NB4 (cell line): Measurements from ENCODE around the gene ABHD17C.

Experiments used
- POLR2A ChIP-seq: IDR thresholded peaks from 2 replicates; pipeline ENCODE4 v1.6.1; 2011; ENCODE audit warnings: mild to moderate bottlenecking; ENCODE audit not compliant: insufficient read length; ENCODE audit errors: extremely low read depth
- TF ChIP-seq, protein P1 (sequence below): IDR thresholded peaks from one replicate; pipeline ENCODE4 v1.5.1; 2012; ENCODE audit warnings: low read depth, low read length

DNA sequence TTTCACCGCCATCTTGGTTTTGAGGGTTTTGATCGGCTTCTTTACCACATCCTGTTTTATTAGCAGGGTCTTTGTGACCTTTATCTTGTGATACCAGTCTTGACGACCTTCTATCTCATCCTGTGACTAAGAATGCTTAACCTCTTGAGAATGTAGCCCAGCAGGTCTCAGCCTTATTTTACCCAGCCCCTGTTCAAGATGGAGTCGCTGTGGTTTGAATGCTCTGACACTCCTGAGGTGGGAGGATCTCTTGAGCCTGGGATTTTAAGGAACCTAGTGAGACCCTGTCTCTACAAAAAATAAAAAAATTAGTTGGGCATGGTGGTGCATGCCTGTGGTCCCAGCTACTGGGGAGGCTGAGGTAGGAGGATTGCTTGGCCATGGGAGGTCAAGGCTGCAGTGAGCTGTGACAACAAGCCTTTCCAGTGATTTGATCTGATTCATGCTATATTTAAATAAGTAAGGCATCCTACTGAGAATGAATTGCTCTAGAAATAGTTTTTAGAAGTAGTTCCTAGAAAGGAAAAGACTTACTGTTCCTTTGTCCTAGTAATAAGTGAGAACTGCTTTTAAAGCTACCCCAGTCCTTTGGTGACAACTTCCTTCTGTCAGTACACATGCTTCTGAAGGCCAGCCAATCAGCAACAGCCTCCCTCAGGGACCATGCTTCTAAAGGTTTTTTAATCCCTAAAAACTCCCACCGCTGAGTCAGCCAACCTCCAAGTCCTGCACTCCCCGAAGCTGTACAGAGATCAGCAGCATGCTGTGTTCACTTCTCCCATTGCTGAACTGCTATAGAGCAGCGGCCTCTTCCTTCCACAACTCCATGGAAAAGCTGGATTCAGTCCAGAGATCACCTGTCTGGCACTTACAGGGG, 75.0 kb downstream of the ABHD17C start:
- TF ChIP-seq POLR2A = no peak
- TF ChIP-seq, protein P1, sequence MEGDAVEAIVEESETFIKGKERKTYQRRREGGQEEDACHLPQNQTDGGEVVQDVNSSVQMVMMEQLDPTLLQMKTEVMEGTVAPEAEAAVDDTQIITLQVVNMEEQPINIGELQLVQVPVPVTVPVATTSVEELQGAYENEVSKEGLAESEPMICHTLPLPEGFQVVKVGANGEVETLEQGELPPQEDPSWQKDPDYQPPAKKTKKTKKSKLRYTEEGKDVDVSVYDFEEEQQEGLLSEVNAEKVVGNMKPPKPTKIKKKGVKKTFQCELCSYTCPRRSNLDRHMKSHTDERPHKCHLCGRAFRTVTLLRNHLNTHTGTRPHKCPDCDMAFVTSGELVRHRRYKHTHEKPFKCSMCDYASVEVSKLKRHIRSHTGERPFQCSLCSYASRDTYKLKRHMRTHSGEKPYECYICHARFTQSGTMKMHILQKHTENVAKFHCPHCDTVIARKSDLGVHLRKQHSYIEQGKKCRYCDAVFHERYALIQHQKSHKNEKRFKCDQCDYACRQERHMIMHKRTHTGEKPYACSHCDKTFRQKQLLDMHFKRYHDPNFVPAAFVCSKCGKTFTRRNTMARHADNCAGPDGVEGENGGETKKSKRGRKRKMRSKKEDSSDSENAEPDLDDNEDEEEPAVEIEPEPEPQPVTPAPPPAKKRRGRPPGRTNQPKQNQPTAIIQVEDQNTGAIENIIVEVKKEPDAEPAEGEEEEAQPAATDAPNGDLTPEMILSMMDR = no peak
